OCI-LY3 (cell line): ENCODE data around the gene ADAM8.

ENCODE experiments used
- CTCF ChIP-seq: fragments of 200-600, 300-600 bp; sonication (generic); IDR thresholded peaks from 2 replicates; pipeline ENCODE4 v1.5.1; 2014; ENCODE audit warnings: antibody characterized with exemption, low read length, low read depth
- EZH2phosphoT487 ChIP-seq: fragments of 200-600 bp; shearing (Covaris generic); IDR thresholded peaks from 2 replicates; pipeline ENCODE4 v1.6.1; 2018; ENCODE audit warnings: antibody characterized with exemption, mixed run types, low read depth

- no peak for TF ChIP-seq CTCF
- TF ChIP-seq EZH2phosphoT487: no peak
Observed at GRCh38 chr10:133314911-133315310, 38.2 kb upstream of the ADAM8 start.
